ENCODE data around the gene MST1R. TPM values are rescaled to one million over a fixed set of nuclear protein-coding genes. Genes with fewer than 3 reads are reported as not detected.

MST1R gene
- total RNA-seq, 1 donor from 2014 or later: 1.7 TPM

- H3K4me3 ChIP-seq: no peak overlapping the region
- no peak for TF ChIP-seq CTCF (IDR thresholded peaks at IDR 0.05; ENCODE audit: borderline replicate concordance)
- intact Hi-C loops (cut with micrococcal nuclease): no loop called here
- H3K27me3 ChIP-seq (ENCODE audit: low read depth): no peaks in the 10 kb centered on the region
- H3K4me1 ChIP-seq: peaks cover 46% of the 10 kb centered on the region
- no peaks in the 10 kb centered on the region for H3K36me3 ChIP-seq
- no peak overlapping the region for H3K27ac ChIP-seq (replicated peaks)
- H3K9me3 ChIP-seq (replicated peaks): no peaks in the 10 kb centered on the region
- DNase-seq: no peak
These were observed 2.0 kb downstream of the MST1R start for GRCh38 chr3:49901366-49902339.

GRCh38 chr3:49900491-49901153 is 3.1 kb downstream of the MST1R start:
- no peak overlapping the region for H3K4me3 ChIP-seq
- peak; percentile 34 for DNase-seq
- no peaks in the 10 kb centered on the region for H3K9me3 ChIP-seq (replicated peaks)
- no peak for TF ChIP-seq CTCF (IDR thresholded peaks at IDR 0.05; ENCODE audit: borderline replicate concordance)
- intact Hi-C loops (cut with micrococcal nuclease): no loop called here
- H3K4me1 ChIP-seq: peaks cover 36% of the 10 kb centered on the region
- H3K27me3 ChIP-seq (ENCODE audit: low read depth): no peaks in the 10 kb centered on the region
- H3K36me3 ChIP-seq: no peaks in the 10 kb centered on the region
- H3K27ac ChIP-seq (replicated peaks): no peak overlapping the region

GRCh38 chr3:49899815-49900214 is 3.9 kb downstream of the MST1R start:
- Histone ChIP-seq H3K27me3 (ENCODE audit: low read depth) (no peaks in the 10 kb centered on the region), H3K9me3 (replicated peaks) (no peaks in the 10 kb centered on the region), H3K4me1 (peaks cover 30% of the 10 kb centered on the region), H3K27ac (replicated peaks) (no peak overlapping the region), H3K4me3 (no peak overlapping the region), H3K36me3 (no peaks in the 10 kb centered on the region)
- peak; percentile 44 for TF ChIP-seq CTCF (IDR thresholded peaks at IDR 0.05; ENCODE audit: borderline replicate concordance)
- intact Hi-C loops (cut with micrococcal nuclease): no loop called here
- DNase-seq: no peak

- intact Hi-C loops (cut with micrococcal nuclease): no loop called here
- no peaks in the 10 kb centered on the region for H3K27me3 ChIP-seq (ENCODE audit: low read depth)
- H3K9me3 ChIP-seq (replicated peaks): no peaks in the 10 kb centered on the region
- H3K4me3 ChIP-seq: no peak overlapping the region
- no peak for TF ChIP-seq CTCF (IDR thresholded peaks at IDR 0.05; ENCODE audit: borderline replicate concordance)
- no peak overlapping the region for H3K27ac ChIP-seq (replicated peaks)
- H3K36me3 ChIP-seq: no peaks in the 10 kb centered on the region
- DNase-seq: no peak
- H3K4me1 ChIP-seq: peaks cover 25% of the 10 kb centered on the region
These were observed 4.7 kb downstream of the MST1R start for GRCh38 chr3:49898991-49899390.

- Histone ChIP-seq H3K4me3 (no peak overlapping the region), H3K27ac (replicated peaks) (no peak overlapping the region), H3K27me3 (ENCODE audit: low read depth) (no peaks in the 10 kb centered on the region), H3K4me1 (peaks cover 10% of the 10 kb centered on the region), H3K9me3 (replicated peaks) (no peaks in the 10 kb centered on the region), H3K36me3 (no peaks in the 10 kb centered on the region)
- DNase-seq: no peak
- TF ChIP-seq CTCF (IDR thresholded peaks at IDR 0.05; ENCODE audit: borderline replicate concordance): no peak
- intact Hi-C loops (cut with micrococcal nuclease): no loop called here
These were observed 7.3 kb downstream of the MST1R start for GRCh38 chr3:49896345-49896744.
